Stimulated activated CD8-positive, alpha-beta memory T cell treated with anti-CD3 and anti-CD28 coated beads, Interleukin-15, amount 100 ng/mL, for 48 hours (primary cell): ENCODE data around the gene FBXL16.

Experiments used
- DNase-seq, 2 donors: peaks; one replicate each; pipeline ENCODE4 v3.0.0-alpha.2; 2020; ENCODE audit warnings: low read depth in 2 of 2

FBXL16 gene

DNA sequence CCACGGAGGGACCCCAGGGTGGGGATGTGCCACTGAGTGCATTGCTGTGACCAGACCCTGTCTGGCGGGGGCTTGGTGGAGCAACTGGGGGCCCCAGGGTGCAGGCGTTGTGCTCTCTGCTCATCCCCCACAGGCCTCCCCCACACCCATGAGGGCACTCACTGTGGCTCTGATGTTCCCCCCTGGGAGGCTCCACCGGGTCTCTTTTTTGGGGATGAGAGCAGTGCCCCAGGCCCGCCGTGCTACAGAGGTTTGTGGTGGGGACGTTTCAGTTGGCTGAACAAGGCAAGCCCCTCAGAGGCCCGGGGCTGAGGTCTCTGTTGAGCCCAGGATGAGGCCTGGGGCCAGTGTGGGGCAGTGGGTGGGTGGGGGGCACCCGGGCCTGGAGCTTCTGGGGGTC is 18.1 kb upstream of the FBXL16 start:
- DNase-seq: no peak

DNA sequence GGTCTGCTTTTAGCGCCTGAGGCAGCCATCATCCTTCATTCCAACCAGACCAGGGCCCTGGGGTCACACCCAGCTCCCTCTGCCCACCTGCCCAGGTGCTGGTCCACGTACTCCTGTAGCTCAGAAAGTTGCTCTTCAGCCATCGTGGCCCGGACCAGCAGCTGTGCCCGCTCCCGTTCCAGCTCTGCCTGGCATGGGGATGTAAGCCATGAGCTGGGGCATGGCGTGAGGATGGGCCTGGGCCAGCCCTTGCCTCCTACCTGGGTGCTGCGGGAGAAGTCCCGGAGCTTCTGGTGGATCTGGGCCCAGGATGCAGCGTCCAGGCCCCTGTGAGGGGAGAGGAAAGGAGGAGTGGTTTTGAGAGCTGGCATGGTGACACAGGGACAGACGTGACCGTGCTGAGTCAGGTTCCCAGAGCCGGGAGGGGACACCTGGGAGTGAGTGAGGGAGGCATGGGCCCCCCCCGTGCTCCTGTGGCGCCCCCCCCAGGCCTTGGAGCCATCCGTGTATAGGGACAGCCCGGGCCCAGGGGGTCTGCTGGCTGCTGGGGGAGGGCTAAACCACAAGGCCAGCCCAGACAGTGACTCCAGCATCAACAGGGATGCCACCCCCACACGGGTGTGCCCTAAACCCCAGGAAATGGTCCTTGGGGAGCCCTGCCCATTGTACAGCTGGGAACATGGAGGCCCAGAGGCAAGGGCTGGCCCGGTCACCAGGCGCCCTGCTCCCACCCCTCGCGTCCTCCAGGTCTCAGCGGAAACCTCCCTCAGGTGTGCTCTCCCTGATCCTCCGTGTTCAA is 17.4 kb upstream of the FBXL16 start:
- DNase-seq: no peak

DNA sequence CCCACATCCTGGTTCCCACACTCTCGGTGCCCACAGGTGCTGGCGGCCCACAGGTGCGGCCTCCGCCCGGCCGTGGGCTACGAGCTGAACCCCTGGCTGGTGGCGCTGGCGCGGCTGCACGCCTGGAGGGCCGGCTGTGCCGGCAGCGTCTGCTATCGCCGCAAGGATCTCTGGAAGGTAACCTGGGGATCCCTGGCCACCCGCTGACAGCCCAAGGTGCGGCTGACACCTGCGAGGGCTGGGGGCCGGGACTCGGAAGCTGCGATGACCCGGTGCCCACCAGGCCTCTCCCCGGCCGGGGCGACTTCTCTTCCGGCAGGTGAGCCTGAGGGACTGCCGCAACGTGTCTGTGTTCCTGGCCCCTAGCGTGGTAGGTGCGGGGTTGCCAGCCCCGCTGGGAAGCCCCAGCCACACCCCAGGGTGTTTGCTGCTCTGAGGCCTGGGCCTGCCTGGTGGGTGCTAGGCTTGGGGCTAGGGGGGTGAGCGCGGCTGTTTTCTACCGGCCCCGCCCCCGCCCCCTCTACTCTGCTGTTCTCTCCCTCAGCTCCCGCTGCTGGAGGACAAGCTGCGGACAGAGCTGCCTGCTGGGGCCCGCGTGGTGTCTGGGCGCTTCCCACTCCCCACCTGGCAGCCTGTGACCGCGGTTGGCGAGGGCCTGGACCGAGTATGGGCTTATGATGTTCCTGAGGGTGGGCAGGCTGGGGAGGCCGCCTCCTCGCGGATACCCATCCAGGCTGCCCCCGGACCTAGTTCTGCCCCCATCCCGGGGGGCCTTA is 16.4 kb upstream of the FBXL16 start:
- DNase-seq: no peak

DNA sequence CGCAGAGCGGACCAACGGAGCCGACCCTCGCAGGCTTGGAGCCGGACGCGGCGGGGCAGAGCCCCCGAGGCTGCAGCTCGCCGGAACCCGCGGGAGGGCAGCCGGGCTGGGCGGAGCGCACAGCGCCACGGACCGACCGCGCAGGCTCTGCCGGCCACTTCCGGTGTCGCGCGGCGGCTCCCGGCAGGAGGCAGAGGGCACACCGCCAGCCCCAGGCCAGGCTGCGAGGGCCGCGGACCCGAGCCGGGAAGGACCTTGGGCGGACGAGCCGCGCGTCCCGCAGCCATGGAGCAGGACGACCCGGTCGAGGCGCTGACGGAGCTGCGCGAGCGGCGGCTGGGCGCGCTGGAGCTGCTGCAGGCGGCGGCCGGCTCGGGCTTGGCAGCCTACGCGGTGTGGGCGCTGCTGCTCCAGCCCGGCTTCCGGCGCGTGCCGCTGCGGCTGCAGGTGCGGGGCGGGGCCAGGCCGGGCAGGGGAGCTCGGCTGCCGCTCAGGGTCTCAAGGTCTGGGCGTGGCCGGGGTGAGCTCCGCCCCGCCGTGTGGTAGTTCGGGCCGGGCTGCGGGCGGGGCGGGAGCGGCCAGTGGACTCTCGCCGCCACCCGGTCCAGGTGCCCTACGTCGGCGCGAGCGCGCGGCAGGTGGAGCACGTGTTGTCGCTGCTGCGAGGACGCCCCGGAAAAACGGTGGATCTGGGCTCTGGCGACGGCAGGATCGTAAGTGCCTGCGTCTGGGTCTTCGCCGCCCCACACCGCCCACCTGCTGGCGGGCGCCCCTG is 15.6 kb upstream of the FBXL16 start, which contains the start of gene ANTKMT:
Gene ANTKMT (plus strand): TSS at position 157 of the 775 bp plus-strand sequence. CDS start 129 bp downstream, at position 286.
- DNase-seq: peak; percentile 79 to 82

DNA sequence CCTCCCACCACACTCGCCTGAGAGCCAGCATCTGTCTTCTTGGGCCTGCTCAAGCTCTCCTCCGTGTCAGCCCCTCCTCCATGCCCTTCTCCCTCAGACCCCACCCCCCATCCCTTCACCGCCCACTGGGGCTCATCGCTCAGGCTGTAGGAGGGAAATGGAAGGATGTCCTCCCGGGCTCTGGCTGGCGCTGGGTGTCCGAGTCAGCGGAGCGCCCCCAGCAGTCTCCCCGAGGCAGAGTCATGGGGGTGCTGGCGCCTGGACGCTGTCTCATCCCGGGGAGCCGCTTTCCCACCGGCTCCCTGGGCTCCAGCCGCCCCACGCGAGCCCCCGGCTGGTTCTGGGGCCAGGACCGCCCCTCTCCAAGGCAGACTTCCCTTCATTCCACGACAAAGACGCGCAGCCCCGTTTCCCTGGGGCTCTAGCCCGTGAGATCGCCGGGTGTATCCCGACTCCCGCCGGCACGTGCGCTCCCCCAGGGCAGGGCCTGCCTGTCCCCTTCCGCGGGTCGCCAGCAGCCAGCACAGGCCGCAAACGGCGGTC is 14.9 kb upstream of the FBXL16 start:
- peak in 1 of 2 donors; percentile 41 for DNase-seq

DNA sequence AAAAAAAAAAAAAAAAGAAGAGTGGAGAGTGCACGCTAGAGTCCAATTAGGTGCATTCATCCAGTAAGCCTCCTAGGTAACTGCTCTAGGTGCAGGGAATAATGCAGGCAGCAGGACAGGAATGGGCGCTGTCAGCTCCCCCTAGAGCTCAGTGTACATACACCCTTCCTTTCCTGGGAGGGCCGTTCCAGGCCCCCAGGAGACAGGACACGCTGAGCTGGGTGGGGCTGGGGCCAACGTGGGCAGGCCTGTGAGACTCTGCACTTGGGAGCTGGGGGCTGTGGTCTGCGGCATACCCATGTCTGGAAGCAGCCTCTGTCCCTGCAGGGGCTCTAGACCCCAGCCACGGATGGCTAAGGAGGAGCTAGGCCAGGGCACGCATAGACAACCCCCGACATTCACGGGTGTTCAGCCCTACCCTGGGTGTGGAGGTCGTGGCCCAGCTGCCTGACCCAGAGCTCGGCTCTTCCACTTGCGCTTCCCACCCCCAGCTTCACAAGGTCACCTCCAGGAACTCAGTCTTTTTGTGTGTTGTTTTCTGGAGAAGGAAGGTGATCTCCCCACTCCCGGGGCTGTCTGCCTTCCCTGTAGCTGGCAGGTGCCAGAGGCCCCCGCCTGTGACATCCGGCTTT is 14.3 kb upstream of the FBXL16 start:
- no peak for DNase-seq

DNA sequence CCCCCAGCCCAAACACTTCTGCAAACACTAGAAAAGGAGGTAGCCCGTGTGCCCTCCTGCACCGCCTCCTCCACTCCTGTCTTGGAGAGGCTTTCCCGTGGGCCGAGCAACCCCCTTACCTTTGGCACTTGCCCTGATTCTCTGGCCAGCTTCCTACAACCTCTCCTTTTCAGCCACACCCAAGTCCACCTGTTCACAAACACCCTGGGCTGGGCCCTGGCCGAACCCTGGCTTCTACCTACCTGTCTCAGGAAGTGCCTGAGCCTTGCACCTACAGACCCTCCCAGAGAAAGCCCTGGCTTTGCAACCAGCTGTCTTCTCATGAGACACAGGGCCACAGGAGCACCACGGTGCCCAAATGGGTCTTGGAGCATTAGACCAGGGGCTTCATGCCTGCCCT is 13.3 kb upstream of the FBXL16 start:
- DNase-seq: no peak

DNA sequence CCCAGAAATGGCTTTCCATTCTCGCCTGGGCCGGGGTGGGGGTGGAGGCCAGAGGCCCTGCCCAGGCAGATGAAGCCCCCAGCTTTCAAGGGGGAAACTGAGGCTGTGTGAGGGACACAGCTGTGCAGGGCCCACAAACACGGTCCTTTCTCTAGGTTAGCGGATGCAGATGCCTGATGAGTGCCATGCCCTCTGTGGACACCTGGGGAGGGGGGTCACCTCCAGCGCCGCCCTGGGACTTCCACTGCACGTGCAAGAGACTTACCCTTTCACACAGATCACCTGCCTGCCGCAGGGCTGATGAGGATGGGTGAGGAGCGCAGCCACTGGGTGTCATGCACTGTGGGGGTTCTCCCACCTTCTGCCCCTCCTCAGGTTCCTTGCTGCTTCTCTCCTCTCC is 12.8 kb upstream of the FBXL16 start:
- DNase-seq: no peak

DNA sequence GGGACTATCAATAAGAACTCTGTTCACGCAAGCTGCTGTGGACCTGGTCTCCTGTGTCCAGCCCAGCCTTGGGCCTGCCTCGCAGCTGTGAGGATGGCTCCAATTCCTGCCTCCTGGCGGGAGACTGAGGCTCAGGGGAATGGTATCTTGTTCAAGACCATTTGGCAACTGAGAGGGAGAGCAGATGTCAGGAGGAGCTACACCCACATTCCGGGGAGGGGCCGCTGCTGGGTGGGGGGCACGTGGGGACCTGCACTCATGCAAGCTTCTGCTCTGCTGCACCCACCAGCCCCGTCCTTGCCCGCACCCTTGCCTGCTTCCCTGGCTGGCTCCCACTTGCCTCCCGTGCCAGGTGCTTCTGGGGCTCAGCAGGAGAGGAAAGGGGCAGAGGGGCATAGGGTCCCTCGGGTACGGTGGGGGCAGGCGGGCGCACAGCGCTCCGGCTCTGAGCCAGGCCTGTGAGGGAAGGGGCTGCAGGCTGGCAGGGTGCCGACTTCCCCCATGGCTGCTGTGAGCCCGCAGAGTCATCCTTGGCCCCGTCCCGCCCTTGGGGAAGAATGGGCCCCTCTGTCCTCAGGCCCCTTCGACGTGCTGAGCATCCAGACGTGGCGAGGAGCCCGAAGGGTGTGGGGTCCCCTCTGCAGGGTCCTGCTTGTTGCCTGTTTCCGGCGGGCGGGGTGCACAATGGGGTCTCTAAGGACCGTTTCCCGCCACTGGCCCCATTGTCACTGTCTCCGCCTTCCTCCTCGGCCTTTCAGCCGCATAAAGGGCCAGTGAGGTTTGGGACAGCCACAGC is 12.0 kb upstream of the FBXL16 start:
- DNase-seq: no peak

DNA sequence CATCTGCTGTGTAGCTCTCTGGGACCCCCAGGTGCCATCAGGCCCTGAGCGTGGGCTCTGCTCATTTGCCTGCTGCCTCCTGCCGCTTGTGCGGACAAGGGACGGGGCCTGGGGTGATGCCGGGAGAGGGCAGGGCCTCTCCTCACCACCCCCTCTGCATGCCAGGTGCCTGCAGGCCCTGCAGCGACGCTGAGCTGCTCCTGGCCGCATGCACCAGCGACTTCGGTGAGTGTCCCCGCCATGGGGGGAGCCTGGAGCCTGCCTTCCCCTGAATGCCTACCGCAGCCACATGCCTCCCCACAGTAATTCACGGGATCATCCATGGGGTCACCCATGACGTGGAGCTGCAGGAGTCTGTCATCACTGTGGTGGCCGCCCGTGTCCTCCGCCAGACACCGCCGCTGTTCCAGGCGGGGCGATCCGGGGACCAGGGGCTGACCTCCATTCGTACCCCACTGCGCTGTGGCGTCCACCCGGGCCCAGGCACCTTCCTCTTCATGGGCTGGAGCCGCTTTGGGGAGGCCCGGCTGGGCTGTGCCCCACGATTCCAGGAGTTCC is 11.2 kb upstream of the FBXL16 start:
- no peak for DNase-seq

DNA sequence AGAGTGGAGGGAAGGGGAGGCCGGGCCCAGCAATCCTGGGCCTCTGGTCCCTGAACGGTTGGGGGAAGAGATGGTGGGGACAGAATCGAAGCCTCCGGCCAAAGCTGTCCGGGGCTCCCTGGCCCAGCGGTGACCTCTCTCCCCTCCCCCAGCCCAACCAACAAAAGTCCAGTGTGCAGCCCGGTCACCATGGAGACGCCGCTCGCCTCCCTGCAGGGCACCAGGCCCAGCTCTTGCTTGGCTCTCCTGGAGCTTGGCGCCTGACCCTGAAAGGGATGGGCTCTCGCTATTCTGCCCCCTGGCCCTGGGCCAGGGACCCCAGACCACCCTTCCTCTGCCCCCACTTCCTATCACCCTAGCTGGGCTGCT is 10.6 kb upstream of the FBXL16 start:
- DNase-seq: no peak

DNA sequence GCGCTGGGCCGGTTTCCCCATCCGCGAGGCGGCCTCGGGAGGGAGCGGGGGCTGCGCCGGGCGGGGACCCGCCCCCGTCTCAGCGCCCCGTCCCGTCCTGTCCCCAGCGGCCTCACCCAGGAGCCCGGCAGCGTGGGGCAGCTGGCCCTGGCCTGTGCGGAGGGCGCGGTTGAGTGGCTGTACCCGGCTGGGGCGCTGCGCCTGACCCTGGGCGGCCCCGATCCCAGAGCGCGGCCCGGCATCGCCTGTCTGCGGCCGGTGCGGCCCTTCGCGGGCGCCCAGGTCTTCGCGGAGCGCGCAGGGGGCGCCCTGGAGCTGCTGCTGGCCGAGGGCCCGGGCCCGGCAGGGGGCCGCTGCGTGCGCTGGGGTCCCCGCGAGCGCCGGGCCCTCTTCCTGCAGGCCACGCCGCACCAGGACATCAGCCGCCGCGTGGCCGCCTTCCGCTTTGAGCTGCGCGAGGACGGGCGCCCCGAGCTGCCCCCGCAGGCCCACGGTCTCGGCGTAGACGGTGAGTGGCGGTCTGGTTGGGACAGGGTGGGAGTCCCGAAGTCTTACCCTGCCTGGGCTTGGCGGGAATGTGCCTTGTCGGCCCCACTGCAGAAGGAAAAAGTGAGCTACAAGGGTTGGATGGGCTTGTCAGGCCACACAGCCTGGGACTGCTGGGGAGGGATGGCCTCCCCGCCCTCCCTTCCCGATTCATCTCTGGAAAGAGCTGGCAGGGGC is 10.0 kb upstream of the FBXL16 start:
- no peak for DNase-seq

DNA sequence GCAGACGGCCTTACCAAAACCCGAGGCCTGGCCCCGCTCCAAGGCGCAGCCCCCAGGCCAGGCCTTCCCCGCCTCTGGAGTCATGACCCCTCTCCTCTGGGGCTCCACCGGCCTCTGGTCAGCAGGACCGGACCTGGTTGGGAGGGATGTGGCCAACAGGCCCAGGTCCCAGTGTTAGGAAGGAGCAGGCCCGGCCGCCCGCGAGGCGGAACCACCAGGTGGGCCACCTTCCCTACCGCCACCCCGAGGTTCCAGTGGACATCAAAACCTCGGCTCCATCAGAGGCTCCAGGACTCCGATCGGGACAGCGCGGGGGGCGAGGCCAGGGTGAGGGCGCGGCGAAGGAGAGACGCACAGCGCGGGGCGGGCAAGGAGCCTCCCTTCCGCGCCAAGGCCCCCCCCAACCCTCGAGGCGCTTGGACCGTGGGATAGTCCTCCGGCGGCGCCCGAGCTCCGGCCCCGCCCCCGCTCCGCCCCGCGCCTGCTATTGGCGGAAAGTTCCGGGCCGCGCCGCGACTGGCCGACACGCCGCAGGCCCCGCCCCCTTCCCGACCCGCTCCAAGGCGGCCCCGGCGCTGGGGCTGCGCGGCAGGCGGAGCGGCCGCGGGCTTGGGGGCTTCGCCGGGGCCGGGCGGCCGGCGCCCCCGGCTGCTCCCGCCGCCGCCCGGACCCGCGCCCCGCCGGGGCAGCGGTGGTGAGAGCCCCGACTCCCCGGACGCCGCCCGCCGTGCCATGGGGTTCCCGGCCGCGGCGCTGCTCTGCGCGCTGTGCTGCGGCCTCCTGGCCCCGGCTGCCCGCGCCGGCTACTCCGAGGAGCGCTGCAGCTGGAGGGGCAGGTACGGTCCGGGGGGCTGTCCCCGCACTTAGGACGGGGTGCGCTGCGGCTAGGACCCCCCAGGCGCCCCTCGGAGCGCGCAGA is 9.2 kb upstream of the FBXL16 start, which contains the start of gene METRN:
Gene METRN (plus strand): TSS at position 561 of the 919 bp plus-strand sequence. CDS start 172 bp downstream, at position 733.
- DNase-seq: peak; percentile 86 to 93

DNA sequence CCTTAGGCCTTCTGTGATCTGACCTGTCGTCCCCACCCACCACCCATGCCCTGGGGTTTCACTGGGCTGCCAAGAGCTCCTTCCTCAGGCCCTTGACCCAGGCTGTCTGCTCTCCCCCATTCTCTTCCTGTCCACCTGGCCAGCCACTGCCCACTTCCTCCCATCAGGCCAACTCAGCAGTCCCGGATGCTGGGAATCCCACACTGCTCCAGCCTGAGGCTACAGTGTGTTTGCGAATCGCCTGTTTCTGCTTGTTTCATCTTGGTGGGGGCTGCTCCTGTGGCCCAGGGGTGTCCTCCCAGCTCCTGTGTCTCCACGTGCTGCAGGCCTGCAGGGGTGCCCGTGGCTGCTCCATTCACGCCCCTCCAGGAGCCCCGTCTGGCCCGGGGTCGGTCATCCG is 8.5 kb upstream of the FBXL16 start:
- DNase-seq: no peak

DNA sequence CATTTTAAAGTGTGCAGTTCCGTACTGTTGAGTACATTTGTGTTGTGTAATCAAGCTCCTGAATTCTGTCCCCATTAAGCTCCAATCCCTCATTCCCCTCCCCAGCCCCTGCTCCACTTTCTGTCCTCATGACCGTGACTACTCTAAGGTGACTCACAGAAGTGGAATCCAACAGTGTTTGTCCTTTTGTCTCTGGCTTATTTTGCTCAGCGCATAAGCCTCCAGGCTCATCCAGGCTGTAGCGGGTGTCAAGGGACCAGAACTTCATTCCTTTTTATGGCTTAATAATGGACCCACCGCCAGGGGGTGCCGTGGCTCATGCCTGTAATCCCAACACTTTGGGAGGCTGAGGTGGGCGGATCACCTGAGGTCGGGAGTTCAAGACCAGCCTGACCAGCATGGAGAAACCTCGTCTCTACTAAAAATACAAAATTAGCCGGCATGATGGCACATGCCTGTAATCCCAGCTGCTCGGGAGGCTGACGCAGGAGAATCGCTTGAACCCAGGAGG is 7.2 kb upstream of the FBXL16 start:
- peak in 1 of 2 donors; percentile 57 for DNase-seq

DNA sequence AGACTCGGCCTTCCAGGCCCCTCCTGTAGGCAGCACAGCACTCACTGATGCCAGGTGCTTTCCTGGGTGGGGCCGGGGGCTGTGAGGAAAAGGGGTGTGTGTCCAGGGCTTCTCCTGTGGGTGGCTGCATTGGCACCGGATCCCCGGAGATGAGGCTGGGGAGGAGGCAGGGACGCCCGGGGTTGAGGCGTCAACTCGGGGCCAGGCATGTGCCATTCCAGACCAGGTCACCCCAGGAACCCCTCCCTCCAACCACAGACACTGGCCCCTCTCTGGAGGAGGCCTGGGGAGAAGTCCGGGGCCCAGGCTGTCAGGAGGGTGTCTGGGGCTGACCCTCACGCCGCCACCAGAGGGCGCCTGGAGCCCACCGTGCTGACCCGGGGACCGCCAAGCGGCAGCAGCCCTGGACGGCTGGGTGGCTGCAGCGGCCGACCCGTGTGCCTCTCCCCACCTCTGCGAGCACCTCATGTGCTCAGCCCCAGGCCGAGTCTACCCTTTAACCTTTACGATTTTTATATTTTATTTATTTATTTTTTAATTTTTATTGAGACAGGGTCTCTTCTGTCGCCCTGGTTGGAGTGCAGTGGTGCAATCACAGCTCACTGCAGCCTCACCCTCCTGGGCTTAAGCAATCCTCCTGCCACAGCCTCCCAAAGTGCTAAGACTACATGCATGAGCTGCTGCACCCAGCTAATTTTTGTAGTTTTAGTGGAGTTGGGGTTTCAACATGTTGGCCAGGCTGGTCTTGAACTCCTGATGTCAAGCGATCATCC is 6.1 kb upstream of the FBXL16 start:
- peak; percentile 68 to 73 for DNase-seq

DNA sequence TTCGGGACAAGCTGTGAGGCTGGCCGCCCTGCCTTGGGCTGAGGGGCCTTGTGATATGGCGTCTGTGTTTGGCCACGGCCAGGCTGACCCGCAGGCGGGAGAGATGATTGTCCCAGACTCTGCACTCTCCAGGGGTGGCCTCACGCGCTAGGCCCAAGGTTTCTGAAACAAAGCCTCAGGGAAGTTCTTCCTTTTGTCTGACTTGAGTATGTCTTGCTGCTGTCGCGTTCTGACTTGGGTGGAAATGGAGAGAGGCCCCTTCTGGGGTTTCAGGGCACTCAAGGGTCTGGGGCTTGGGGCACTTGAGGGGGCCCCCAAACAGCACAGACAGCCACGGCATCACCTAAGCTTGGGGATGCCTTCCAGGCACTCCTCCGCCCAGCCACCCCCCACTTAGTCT is 5.5 kb upstream of the FBXL16 start:
- no peak for DNase-seq
